ENCODE results near the gene SASH1. TPM values are rescaled to one million over a fixed set of nuclear protein-coding genes. Genes with fewer than 3 reads are reported as not detected.

Gene SASH1
- total RNA-seq, 1 donor from 2014 or later = 10.2 TPM

DNA sequence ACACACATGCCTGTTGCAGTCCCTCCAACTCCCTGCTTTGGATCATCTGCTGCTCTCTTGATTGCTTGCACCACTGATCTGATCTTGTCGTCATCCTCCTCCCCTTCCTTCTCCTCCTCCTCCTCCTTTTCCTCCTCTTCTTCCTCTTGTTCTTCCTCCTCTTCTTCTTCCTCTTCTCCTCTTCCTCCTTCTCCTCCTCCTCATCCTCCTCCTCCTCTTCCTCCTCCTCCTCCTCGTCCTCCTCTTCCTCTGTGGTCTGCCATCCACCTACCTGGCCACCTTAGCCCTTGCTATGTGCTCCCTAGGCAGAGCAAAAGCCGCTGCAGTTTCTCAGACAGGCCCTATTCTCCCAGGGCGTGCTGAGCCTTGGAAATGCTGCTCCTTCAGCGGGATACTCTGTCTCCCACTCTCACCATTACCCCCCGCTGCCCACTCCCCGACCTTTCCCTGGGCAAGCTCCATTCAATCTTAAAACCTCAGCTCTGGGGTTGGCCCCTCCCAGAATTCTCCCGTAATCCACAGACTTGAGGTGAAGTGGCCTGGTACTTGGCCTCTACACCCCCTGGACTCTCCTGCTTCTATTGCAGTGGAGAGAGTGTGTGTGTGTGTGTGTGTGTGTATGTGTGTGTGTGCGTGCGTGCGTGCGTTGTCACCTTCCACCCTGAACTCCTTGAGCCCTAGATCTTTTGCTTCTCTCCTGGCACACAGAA, 105.0 kb downstream of the SASH1 start:
- Mint-ChIP-seq H3K27ac (peak overlapping the region; percentile 78), H3K27me3 (ENCODE audit: insufficient read depth, low read depth) (peaks cover 8% of the 10 kb centered on the region), H3K36me3 (peaks cover 27% of the 10 kb centered on the region), H3K4me3 (no peak overlapping the region), H3K9me3 (no peaks in the 10 kb centered on the region), H3K4me1 (peaks cover 30% of the 10 kb centered on the region)
- Histone ChIP-seq H2AFZ (replicated peaks) (no peak overlapping the region), H3K4me1 (peaks cover 5% of the 10 kb centered on the region), H3K9ac (no peak overlapping the region), H3K4me3 (no peak overlapping the region), H4K20me1 (ENCODE audit: low read depth) (no peaks in the 10 kb centered on the region), H3K4me2 (no peak overlapping the region), H3K79me2 (ENCODE audit: low read depth) (no peaks in the 10 kb centered on the region), H3K27me3 (no peaks in the 10 kb centered on the region), H3K36me3 (no peaks in the 10 kb centered on the region), H3K27ac (no peak overlapping the region), H3F3A (ENCODE audit: low read depth) (no peaks in the 10 kb centered on the region), H3K9me3 (ENCODE audit: low read depth) (no peaks in the 10 kb centered on the region)
- TF ChIP-seq CTCF (IDR thresholded peaks at IDR 0.05) (no peak), EZH2phosphoT487 (IDR thresholded peaks at IDR 0.05) (no peak), EZH2 (IDR thresholded peaks at IDR 0.05) (no peak)
- no peak for DNase-seq (ENCODE audit: low spot score)

GRCh38 chr6:148448369-148449012, 105.9 kb downstream of the SASH1 start:
- Histone ChIP-seq H3K27ac (no peak overlapping the region), H2AFZ (replicated peaks) (no peak overlapping the region), H3K4me1 (peaks cover 5% of the 10 kb centered on the region), H3K9me3 (ENCODE audit: low read depth) (no peaks in the 10 kb centered on the region), H3K4me3 (no peak overlapping the region), H3K79me2 (ENCODE audit: low read depth) (no peaks in the 10 kb centered on the region), H3K9ac (no peak overlapping the region), H3K4me2 (no peak overlapping the region), H3K36me3 (no peaks in the 10 kb centered on the region), H4K20me1 (ENCODE audit: low read depth) (no peaks in the 10 kb centered on the region), H3F3A (ENCODE audit: low read depth) (no peaks in the 10 kb centered on the region), H3K27me3 (no peaks in the 10 kb centered on the region)
- no peak for DNase-seq (ENCODE audit: low spot score)
- H3K27ac Mint-ChIP-seq = peak overlapping the region; percentile 78
- H3K9me3 Mint-ChIP-seq = no peaks in the 10 kb centered on the region
- no peak overlapping the region for H3K4me3 Mint-ChIP-seq
- TF ChIP-seq CTCF (IDR thresholded peaks at IDR 0.05) (no peak), EZH2phosphoT487 (IDR thresholded peaks at IDR 0.05) (no peak), EZH2 (IDR thresholded peaks at IDR 0.05) (no peak)
- peaks cover 8% of the 10 kb centered on the region for H3K27me3 Mint-ChIP-seq (ENCODE audit: insufficient read depth, low read depth)
- H3K36me3 Mint-ChIP-seq = peaks cover 27% of the 10 kb centered on the region
- peaks cover 38% of the 10 kb centered on the region for H3K4me1 Mint-ChIP-seq

DNA sequence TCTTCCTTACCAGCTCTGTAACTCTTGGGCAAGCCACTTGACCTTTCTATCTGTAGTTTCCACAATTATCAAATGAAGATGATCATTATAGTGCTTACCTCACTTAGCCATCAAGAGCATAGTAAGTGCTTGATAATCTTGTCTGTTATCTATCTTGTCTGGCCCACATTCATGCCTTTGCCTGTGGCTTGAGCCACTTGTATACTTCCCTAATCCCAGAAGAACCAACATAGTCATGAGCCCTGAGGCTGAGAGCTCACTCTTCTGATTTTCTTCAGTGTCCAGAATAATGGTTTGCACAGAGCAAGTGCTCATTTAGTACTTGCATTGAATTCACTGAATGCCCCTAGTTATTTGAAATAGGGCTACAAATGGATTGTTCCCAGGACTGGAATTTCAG, 108.2 kb downstream of the SASH1 start:
- Mint-ChIP-seq H3K4me1 (peaks cover 54% of the 10 kb centered on the region), H3K27me3 (ENCODE audit: insufficient read depth, low read depth) (peaks cover 8% of the 10 kb centered on the region), H3K4me3 (no peak overlapping the region), H3K36me3 (peaks cover 20% of the 10 kb centered on the region), H3K27ac (no peak overlapping the region), H3K9me3 (no peaks in the 10 kb centered on the region)
- no peaks in the 10 kb centered on the region for H3K79me2 ChIP-seq (ENCODE audit: low read depth)
- no peak overlapping the region for H3K4me2 ChIP-seq
- TF ChIP-seq EZH2phosphoT487 (IDR thresholded peaks at IDR 0.05) = no peak
- TF ChIP-seq EZH2 (IDR thresholded peaks at IDR 0.05) = no peak
- no peak for TF ChIP-seq CTCF (IDR thresholded peaks at IDR 0.05)
- no peaks in the 10 kb centered on the region for H3K36me3 ChIP-seq
- no peak overlapping the region for H3K27ac ChIP-seq
- H4K20me1 ChIP-seq (ENCODE audit: low read depth) = no peaks in the 10 kb centered on the region
- DNase-seq (ENCODE audit: low spot score) = no peak
- no peaks in the 10 kb centered on the region for H3K9me3 ChIP-seq (ENCODE audit: low read depth)
- H2AFZ ChIP-seq (replicated peaks) = no peak overlapping the region
- no peaks in the 10 kb centered on the region for H3F3A ChIP-seq (ENCODE audit: low read depth)
- no peaks in the 10 kb centered on the region for H3K27me3 ChIP-seq
- H3K4me3 ChIP-seq = no peak overlapping the region
- H3K4me1 ChIP-seq = peaks cover 4% of the 10 kb centered on the region
- no peak overlapping the region for H3K9ac ChIP-seq
